ENCODE measurements around the gene KCNIP4. TPM values are rescaled to one million over a fixed set of nuclear protein-coding genes. Genes with fewer than 3 reads are reported as not detected.

KCNIP4 gene
- total RNA-seq, 1 donor from 2014 or later: 0.53 TPM

DNA sequence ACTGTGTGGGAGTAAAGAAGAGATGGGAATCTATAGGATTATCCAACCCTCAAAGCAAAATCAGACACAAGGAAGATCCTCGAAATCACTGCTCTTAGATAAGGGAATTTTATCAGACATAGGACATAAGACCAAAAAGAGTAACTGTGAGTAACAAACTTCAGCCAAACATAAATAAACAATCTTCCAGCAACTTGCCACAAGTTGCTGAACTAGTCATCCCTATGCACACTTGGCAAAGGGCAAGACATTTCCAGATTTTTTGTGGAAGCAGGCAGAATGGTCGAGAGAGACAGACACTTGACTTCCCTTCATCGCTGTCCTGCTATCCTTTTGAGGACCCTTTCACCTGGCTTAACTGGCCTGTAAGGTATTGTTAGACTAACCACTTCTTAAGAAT lies 89.6 kb downstream of the KCNIP4 start:
- TF ChIP-seq, protein P1, sequence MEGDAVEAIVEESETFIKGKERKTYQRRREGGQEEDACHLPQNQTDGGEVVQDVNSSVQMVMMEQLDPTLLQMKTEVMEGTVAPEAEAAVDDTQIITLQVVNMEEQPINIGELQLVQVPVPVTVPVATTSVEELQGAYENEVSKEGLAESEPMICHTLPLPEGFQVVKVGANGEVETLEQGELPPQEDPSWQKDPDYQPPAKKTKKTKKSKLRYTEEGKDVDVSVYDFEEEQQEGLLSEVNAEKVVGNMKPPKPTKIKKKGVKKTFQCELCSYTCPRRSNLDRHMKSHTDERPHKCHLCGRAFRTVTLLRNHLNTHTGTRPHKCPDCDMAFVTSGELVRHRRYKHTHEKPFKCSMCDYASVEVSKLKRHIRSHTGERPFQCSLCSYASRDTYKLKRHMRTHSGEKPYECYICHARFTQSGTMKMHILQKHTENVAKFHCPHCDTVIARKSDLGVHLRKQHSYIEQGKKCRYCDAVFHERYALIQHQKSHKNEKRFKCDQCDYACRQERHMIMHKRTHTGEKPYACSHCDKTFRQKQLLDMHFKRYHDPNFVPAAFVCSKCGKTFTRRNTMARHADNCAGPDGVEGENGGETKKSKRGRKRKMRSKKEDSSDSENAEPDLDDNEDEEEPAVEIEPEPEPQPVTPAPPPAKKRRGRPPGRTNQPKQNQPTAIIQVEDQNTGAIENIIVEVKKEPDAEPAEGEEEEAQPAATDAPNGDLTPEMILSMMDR (IDR thresholded peaks at IDR 0.05; ENCODE audit: insufficient read depth, low read length, severe bottlenecking): no peak
- no peaks in the 10 kb centered on the region for H3K36me3 ChIP-seq (ENCODE audit: control insufficient read depth, insufficient read depth, low read length)
- H3K4me3 ChIP-seq (ENCODE audit: low read depth, low read length): no peak overlapping the region
- no peaks in the 10 kb centered on the region for H3K27me3 ChIP-seq (ENCODE audit: control insufficient read depth, insufficient read depth, low read length)
- FAIRE-seq: no peak
- DNase-seq (ENCODE audit: low read depth): no peak

DNA sequence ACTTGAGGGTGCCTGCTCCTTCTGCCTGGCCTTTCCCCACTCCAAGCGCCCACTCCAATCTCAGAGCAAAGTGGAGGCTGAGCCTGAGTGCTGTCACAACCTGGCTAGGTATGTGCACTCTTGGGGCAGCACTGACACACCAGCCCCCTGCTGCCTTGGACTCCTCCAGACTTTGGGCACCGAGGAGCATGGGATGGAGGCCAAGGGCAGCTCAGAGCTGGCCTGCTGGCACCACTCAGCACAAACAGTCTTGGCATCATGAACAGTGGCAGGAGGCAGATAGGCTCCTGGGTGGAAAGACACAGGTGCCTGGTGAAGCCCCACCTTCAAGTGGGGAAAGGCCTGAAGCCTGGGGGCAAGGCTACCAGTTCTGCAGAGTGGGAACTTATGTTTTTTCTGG lies 91.8 kb downstream of the KCNIP4 start:
- H3K4me3 ChIP-seq (ENCODE audit: low read depth, low read length): no peak overlapping the region
- H3K27me3 ChIP-seq (ENCODE audit: control insufficient read depth, insufficient read depth, low read length): no peaks in the 10 kb centered on the region
- DNase-seq (ENCODE audit: low read depth): no peak
- FAIRE-seq: no peak
- no peaks in the 10 kb centered on the region for H3K36me3 ChIP-seq (ENCODE audit: control insufficient read depth, insufficient read depth, low read length)
- TF ChIP-seq, protein P1 (IDR thresholded peaks at IDR 0.05; ENCODE audit: insufficient read depth, low read length, severe bottlenecking): no peak

DNA sequence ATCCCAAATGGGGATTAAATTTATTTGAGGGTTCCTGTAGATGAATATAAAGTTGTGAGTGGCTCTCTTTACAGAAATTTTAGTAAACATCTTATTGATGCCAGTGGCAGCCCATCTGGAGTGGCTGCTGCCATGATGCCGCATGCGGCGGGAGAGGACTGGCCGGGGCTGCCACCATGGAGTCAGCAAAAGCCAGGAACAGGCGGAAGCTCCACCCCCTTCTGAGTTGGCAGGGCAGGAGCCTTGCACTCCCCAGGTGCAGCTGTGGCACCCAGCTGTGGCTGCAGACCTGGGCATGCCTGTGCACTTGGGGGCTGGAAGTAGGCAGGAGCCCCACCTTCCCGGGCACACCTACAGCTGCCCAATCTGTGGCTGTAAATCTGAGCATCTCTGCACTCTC lies 92.3 kb downstream of the KCNIP4 start:
- H3K36me3 ChIP-seq (ENCODE audit: control insufficient read depth, insufficient read depth, low read length): no peaks in the 10 kb centered on the region
- no peak for DNase-seq (ENCODE audit: low read depth)
- no peak overlapping the region for H3K4me3 ChIP-seq (ENCODE audit: low read depth, low read length)
- no peak for FAIRE-seq
- TF ChIP-seq, protein P1 (IDR thresholded peaks at IDR 0.05; ENCODE audit: insufficient read depth, low read length, severe bottlenecking): no peak
- H3K27me3 ChIP-seq (ENCODE audit: control insufficient read depth, insufficient read depth, low read length): no peaks in the 10 kb centered on the region

DNA sequence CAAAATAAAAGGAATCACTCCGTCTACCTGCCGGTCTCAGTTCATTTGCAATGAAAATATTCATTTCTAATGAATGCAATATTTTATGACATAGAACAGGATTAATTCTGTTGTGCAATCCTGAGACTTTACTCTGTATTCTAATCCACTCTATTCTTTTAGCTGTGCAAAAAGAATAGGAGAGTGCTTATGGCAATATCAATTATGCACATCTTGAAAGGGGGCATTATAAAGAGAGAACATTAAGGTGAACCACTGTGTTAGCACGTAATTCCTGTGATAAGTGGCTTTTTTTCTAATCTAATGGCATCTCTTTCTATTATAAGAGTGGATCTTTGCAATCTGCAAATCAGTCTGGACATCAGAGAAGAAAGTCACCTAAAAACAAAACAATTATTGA lies 99.5 kb downstream of the KCNIP4 start:
- FAIRE-seq: no peak
- H3K36me3 ChIP-seq (ENCODE audit: control insufficient read depth, insufficient read depth, low read length): no peaks in the 10 kb centered on the region
- H3K4me3 ChIP-seq (ENCODE audit: low read depth, low read length): no peak overlapping the region
- TF ChIP-seq, protein P1 (IDR thresholded peaks at IDR 0.05; ENCODE audit: insufficient read depth, low read length, severe bottlenecking): no peak
- no peaks in the 10 kb centered on the region for H3K27me3 ChIP-seq (ENCODE audit: control insufficient read depth, insufficient read depth, low read length)
- no peak for DNase-seq (ENCODE audit: low read depth)

DNA sequence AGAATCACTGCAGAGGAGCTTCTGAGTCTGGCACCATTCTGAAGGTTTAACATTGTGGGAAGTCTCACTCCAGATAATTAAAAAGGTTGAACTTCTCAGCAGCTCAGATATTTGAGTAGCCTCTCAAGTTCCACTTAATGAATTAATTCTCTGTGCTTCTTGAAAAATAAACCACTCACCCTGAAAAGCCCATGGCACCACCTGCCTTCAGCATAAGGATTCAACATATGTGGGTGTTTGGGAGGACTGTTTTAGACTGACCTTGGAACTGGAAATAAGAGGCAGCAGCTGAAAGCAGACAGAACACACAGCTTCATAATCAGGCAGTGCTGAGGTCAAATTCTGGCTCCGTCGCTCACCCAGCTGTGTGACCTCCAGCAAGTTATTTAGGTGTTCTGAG lies 100.6 kb downstream of the KCNIP4 start:
- TF ChIP-seq, protein P1 (IDR thresholded peaks at IDR 0.05; ENCODE audit: insufficient read depth, low read length, severe bottlenecking): no peak
- no peak for DNase-seq (ENCODE audit: low read depth)
- Histone ChIP-seq H3K4me3 (ENCODE audit: low read depth, low read length) (no peak overlapping the region), H3K36me3 (ENCODE audit: control insufficient read depth, insufficient read depth, low read length) (no peaks in the 10 kb centered on the region), H3K27me3 (ENCODE audit: control insufficient read depth, insufficient read depth, low read length) (no peaks in the 10 kb centered on the region)
- FAIRE-seq: no peak

DNA sequence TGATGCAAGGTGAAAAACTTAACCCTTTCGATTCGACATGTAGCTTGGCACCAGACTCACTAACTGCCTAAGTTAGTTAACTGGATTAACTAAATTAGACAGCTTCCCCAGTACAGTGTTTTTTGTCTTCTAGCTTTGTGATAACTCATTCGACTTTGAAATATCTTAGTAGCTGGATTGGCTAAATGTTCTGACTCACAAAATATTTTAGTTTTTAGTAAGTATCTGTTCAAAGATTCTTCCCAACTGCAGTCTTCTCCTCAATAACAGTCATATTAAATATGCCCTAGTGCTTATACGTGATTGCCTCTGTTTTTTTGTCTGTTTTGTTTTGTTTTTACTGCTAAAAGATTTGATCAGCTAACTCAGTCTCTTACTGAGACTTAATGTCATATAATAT lies 102.9 kb downstream of the KCNIP4 start:
- Histone ChIP-seq H3K4me3 (ENCODE audit: low read depth, low read length) (no peak overlapping the region), H3K36me3 (ENCODE audit: control insufficient read depth, insufficient read depth, low read length) (no peaks in the 10 kb centered on the region), H3K27me3 (ENCODE audit: control insufficient read depth, insufficient read depth, low read length) (no peaks in the 10 kb centered on the region)
- FAIRE-seq (no peak), DNase-seq (ENCODE audit: low read depth) (no peak)
- TF ChIP-seq, protein P1 (IDR thresholded peaks at IDR 0.05; ENCODE audit: insufficient read depth, low read length, severe bottlenecking): no peak

Data from bronchial epithelial cell (primary cell).